ENCODE measurements around the gene B3GNT5.

Gene B3GNT5

GRCh38 chr3:183262875-183263378 lies 9.9 kb downstream of the B3GNT5 start:
- no peak overlapping the region for H3K4me3 ChIP-seq (replicated peaks in 1 of 2; ENCODE audit: low read depth in 2 of 2, low read length in 2 of 2)
- no peak for DNase-seq (ENCODE audit: low read depth in 2 of 2)
- TF ChIP-seq CTCF (IDR thresholded peaks at IDR 0.05; ENCODE audit: low read depth, low read length): no peak

- TF ChIP-seq CTCF (IDR thresholded peaks at IDR 0.05; ENCODE audit: low read depth, low read length): no peak
- no peak overlapping the region for H3K4me3 ChIP-seq (replicated peaks in 1 of 2; ENCODE audit: low read depth in 2 of 2, low read length in 2 of 2)
- DNase-seq (ENCODE audit: low read depth in 2 of 2): peak in 1 of 2 donors; percentile 21
Measured at GRCh38 chr3:183264268-183264667, 11.2 kb downstream of the B3GNT5 start.

GRCh38 chr3:183265157-183265642 lies 12.1 kb downstream of the B3GNT5 start:
- no peak for TF ChIP-seq CTCF (IDR thresholded peaks at IDR 0.05; ENCODE audit: low read depth, low read length)
- H3K4me3 ChIP-seq (replicated peaks in 1 of 2; ENCODE audit: low read depth in 2 of 2, low read length in 2 of 2): peak overlapping the region; percentile 11 to 13
- DNase-seq (ENCODE audit: low read depth in 2 of 2): peak; percentile 67 to 83

GRCh38 chr3:183265834-183266417 lies 12.9 kb downstream of the B3GNT5 start:
- no peak for TF ChIP-seq CTCF (IDR thresholded peaks at IDR 0.05; ENCODE audit: low read depth, low read length)
- peak; percentile 70 to 96 for DNase-seq (ENCODE audit: low read depth in 2 of 2)
- H3K4me3 ChIP-seq (replicated peaks in 1 of 2; ENCODE audit: low read depth in 2 of 2, low read length in 2 of 2): no peak overlapping the region

- no peak for TF ChIP-seq CTCF (IDR thresholded peaks at IDR 0.05; ENCODE audit: low read depth, low read length)
- DNase-seq (ENCODE audit: low read depth in 2 of 2): no peak
- H3K4me3 ChIP-seq (replicated peaks in 1 of 2; ENCODE audit: low read depth in 2 of 2, low read length in 2 of 2): no peak overlapping the region
Measured at GRCh38 chr3:183266454-183266853, 13.4 kb downstream of the B3GNT5 start.

GRCh38 chr3:183267140-183267539 lies 14.1 kb downstream of the B3GNT5 start:
- TF ChIP-seq CTCF (IDR thresholded peaks at IDR 0.05; ENCODE audit: low read depth, low read length): no peak
- H3K4me3 ChIP-seq (replicated peaks in 1 of 2; ENCODE audit: low read depth in 2 of 2, low read length in 2 of 2): no peak overlapping the region
- DNase-seq (ENCODE audit: low read depth in 2 of 2): no peak

- no peak overlapping the region for H3K4me3 ChIP-seq (replicated peaks in 1 of 2; ENCODE audit: low read depth in 2 of 2, low read length in 2 of 2)
- TF ChIP-seq CTCF (IDR thresholded peaks at IDR 0.05; ENCODE audit: low read depth, low read length): no peak
- no peak for DNase-seq (ENCODE audit: low read depth in 2 of 2)
Measured at GRCh38 chr3:183268366-183268765, 15.3 kb downstream of the B3GNT5 start.
